ENCODE measurements around the gene CREB1.
"Not testable (repeated sequence)": the region's sequence is repeated elsewhere in the genome, so short reads cannot be mapped to it uniquely, and the experiment has no call there.

The CREB1 gene

DNA sequence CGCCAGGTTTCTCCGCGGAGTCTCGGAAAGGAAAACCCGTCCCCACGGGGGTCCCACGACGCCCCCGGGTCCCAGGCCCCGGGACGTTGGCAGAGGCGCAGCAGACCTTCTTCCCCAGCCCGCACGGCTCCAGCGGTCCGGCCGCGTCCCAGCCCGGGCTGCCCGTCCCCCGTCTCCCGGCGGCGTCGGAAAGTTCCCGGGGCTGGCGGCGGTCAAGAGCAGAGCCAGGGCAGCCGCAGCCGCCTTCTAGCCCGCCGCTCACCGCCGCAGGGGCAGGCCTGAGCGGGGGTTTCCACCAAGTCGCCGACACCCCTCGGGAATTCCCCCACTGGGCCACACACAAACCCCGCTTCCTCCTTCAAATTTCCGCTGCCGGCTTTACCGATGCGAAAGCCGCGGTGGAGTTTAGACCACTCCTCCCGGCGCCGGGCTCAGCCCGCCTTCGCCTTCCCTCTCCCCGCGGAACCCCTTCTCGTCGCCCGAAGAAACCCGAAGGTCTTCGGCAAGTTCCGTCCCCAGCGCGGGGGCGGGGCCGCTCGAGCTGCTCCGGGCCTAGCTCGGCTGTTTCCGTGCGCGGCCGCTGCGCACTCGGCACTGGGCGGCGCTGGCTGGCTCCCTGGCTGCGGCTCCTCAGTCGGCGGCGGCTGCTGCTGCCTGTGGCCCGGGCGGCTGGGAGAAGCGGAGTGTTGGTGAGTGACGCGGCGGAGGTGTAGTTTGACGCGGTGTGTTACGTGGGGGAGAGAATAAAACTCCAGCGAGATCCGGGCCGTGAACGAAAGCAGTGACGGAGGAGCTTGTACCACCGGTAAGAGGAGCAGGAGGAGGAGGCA lies at the start of gene CREB1:
Gene CREB1, plus strand, starts transcription at position 633 of the 830 bp plus-strand sequence. CDS start 25,674 bp downstream, outside the sequence.
- DNase-seq = peak; percentile 100

GRCh38 chr2:207480521-207481040 lies 49.2 kb upstream of the CREB1 start:
- no peak for DNase-seq

DNA sequence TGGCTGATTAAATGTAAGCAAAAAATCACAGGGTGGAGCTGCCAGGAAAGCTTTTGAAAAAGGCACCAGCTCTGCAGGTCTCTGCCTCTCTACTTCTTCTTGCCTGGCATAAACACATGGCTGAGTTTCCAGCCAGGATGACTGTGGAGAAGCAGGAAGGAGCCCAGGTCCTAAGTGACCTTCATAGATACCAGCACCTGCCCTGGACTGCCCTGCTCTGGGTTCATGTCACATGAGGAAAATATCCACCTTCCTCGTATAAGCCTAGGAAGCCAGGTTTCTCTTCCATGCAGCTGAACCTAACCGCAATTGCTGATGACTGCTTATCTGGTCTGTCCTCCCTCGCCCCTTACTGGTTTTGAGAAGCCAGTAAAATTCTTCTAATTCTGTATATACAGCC lies 47.8 kb upstream of the CREB1 start:
- DNase-seq = no peak

- DNase-seq = no peak
Observed at GRCh38 chr2:207482630-207483029, 47.1 kb upstream of the CREB1 start.

DNA sequence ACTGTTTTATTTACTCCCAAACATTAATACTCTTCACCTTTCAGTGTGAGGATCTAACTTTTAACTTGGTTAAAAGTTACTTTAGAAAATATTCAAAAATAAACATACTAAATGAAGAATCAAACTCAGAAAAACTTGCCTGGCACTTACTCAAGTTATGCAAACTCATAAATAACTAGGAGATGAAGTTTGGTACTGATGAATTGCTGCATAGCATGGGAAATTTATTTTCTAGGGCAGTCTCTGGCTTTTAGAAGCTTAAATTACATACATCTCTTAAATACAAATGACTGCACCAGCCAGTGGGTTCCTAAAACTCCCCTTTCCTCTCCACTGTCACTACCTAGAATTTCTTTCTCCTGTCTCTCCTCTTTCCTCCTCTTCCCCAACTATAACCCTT lies 46.7 kb upstream of the CREB1 start:
- DNase-seq = no peak

GRCh38 chr2:207483477-207483876 lies 46.3 kb upstream of the CREB1 start:
- DNase-seq = no peak

DNA sequence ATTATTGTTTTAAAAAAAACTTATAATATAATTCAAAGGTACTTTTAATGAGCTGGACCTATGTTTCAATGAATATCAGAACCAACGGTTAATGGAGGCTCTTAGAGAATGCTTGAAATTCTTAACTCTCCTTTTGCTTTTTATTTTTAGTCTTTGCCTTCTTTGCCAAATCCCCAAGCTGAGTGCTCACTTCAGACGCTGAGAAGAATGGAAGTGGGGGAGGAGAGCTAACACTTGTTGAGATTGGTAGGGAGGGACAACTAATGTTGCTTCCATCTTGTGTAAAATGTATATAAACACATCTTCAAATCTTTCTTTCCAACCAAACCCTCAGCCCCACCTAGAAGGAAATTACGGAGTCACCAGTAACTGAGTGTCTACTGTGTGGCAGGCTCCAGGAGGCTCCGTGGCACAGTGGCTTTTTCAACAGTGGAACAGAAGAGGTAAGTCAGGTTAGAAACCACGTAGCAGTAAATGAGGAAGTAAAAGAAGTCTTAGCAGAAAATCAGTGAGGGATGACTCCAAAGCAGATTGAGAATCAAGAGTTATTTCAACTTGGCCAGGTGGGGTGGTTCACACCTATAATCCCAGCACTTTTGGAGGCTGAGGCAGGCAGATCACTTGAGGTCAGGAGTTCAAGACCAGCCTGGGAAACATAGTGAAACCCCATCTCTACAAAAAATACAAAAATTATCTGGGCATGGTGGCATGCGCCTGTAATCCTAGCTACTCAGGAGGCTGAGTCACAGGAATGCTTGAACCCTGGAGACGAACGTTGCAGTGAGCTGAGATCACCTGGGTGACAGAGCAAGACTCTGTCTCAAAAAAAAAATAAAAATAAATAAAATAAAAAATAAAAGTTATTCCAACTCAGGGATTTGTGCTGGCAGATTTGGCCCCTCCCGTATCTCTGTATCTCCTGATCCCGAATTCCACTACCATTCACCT lies 45.0 kb upstream of the CREB1 start:
- DNase-seq = no peak

DNA sequence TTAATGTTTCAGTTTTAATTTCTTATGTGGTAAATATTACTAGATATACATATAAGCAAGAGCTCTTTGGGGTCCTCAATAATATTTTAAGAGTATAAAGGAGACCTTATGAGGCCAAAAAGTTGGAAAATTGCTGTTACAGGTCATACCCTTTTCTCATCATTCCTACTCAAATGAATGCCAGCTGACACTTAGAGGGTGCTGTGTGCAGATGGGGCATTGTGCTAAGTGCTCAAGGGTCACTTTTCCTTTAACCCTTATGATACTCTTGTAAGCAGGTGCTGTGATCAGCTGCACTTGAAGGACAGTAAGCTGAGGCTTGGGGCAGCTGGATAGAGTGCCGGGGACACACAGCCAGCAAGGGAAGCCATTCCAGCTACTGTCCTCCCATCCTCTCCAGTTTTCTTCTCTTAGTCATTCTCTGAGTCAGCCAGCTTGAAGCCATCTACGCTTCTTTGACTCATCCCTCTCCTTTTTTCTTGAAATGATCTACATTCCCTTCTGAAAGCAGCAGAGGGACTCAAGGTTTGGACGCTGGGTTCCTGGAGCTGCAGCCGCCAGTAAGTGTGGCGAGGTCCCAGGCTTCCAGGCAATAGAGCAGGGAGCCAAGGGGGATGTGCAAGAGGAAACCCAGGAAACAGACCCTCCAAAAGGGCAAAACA lies 42.0 kb upstream of the CREB1 start:
- no peak for DNase-seq

- no peak for DNase-seq
Observed at GRCh38 chr2:207489251-207489650, 40.5 kb upstream of the CREB1 start.

- no peak for DNase-seq
Observed at GRCh38 chr2:207490441-207490840, 39.3 kb upstream of the CREB1 start.

GRCh38 chr2:207491086-207491485 lies 38.7 kb upstream of the CREB1 start:
- DNase-seq = no peak

DNA sequence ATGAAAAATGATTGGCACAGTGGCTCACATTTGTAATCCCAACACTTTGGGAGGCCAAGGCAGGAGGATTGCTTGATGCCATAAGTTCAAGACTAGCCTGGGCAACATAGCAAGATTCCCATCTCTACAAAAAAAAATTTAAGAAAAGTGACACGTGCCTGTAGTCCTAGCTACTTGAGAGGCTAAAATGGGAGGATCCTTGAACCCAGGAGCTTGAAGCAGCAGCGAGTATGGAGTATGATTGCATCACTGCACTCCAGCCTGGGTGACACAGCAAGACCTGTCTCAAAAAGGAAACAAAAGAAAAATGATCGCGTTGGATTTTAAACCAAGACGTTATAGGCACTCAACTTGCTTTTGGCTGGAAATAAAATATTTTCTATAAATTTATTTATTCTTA lies 37.8 kb upstream of the CREB1 start:
- no peak for DNase-seq

DNA sequence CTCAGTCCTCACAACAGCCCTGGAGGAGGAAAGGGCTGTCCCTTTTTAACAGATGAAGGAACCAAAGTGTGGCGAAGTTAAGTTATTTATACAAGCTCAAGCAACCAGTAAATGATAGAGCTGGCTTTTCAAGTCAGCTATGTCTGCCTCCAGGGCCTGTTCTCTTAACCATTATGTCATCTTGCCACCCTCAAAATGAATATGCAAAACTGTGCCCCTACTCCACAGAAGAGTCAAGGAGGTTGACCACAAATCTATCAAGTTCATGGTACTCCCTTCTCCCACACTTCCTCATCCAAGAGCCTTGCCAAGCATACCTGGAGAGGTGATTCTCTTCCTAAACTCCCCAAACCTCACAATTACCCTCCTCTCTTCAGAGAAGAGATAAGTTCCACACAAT lies 37.3 kb upstream of the CREB1 start:
- DNase-seq = no peak

- DNase-seq = no peak
Observed at GRCh38 chr2:207494137-207494536, 35.6 kb upstream of the CREB1 start.

GRCh38 chr2:207496936-207497335 lies 32.8 kb upstream of the CREB1 start:
- not testable (repeated sequence) for DNase-seq

DNA sequence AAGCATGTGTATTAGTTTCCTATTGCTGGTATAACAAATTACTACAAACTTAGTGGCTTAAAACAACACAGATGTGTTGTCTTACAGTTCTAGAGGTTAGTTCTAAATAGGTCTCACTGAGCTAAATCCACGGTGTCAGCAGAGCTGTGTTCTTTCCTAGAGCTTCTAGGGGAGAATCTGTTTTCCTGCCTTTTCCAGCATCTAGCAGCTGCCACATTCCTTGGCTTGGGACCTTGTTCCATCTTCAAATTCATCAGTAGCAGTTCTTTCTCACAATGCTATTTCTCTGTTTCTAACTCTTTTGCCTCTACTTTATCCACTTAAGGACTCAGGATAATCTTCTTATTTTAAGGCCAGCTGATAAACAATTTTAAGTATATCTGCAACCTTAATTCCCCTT lies 32.2 kb upstream of the CREB1 start:
- no peak for DNase-seq

DNA sequence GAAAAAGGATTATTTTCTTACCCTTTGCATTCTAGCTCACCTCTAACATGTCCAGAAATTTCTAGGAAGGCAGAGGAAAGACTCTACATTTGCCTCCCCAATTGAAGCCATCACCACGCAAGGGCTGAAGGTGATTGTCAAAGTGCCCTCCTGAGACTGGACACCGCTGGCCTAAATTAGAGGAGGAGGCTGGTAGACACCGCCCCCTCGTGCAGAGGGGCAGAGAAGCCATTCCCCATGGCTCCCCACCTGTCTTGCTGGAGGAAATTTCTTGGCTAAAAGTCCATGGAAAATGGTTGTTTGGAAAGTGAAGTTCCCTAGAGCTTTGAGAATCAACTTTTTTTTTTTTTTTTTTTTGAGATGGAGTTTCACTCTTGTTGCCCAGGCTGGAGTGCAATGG lies 31.3 kb upstream of the CREB1 start:
- no peak for DNase-seq

DNA sequence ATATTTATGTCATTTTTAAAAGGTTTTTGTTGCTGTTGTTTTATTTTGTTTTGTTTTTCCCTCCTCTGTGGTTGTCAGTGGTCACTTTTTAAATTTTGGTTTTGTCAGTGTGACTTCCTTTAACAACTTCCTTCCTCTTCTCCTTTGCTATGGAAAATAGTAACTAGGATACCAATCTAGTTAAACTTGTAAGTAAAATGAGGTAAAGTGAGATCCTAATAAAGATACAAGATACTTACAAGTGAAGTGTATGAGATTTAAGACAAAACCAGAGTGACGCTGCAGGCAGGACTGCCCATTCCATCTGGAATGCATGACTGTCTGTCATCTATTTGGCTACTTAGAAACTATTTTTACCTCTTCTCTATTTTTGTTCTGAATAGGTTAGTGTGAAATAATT lies 30.6 kb upstream of the CREB1 start:
- DNase-seq = no peak

DNA sequence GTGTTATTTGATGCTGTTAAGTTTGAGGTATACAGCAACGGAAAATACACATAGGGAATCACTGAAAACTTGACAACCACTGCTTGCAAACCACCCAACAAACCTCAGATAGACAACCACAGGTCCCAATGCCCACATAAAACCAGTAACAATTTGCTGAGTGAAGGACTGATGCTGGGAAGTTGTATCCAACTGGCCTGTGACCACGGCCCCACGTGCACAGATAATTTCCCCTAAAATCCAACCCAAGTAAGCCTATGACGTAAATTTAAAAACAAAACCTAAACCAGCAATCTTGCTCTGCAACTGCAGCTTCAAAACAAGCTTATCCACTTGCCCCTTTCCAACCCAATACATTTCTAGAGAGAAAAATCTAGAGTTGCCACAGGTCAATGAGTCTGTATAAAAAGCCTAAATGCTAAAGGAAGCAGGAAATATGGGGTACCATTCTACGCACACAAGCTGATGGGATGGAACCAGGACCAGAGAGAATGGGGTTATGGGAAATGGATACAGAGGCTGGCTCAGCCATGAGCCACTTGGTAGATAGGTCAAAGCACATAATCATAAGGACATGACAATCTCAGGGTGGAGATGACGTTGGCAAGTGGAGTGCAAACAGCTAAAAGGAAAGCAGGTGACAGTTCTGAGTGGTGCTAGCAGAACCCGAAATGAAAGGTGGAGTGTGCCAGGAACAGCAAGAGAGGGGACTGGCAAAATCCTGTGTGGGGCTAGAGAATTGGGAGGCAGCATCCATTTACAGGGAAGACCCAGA lies 27.8 kb upstream of the CREB1 start:
- no peak for DNase-seq

DNA sequence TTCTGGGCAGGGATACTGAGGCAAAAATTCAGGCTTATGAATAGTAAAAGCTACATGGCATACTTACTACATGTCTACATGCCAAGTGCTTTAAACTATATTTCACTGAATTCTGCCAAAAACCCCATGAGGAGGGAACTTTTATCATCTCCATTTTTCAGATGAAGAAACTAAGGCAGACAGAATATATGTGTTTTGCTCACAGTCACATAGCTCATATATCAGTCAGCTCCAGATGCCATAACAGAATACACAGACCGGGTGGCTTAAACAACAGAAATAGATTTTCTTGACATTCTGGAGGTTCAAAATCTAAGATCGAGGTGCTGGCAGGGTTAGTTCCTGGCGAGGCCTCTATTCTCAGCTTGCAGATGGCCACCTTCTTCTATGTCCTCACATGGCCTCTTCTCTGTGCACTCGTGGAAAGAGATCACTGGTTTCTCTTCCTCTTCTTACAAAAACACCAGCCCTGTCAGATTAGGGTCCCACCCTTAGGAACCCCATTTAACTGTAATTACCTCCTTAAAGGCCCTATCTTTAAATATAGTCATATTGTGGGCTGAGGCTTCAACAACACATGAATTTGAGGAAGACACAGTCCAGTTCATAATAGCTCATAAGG lies 27.1 kb upstream of the CREB1 start:
- no peak for DNase-seq

- no peak for DNase-seq
Observed at GRCh38 chr2:207503234-207503633, 26.5 kb upstream of the CREB1 start.
